Activated CD4-positive, alpha-beta T cell treated with anti-CD3 and anti-CD28 coated beads, Interleukin-2, amount 50 U/mL, for 24 hours (primary cell): ENCODE measurements around the gene COPS4.
A peak's percentile ranks its signal among the peaks of the same experiment; 100 is the strongest.
"Not testable (repeated sequence)": the region's sequence is repeated elsewhere in the genome, so short reads cannot be mapped to it uniquely, and the experiment has no call there.

ENCODE experiments used
- DNase-seq, 2 donors: peaks; one replicate each; pipeline ENCODE4 v3.0.0-alpha.2; 2020; ENCODE audit warnings: low read depth in 1 of 2, low spot score in 1 of 2

COPS4 gene

DNA sequence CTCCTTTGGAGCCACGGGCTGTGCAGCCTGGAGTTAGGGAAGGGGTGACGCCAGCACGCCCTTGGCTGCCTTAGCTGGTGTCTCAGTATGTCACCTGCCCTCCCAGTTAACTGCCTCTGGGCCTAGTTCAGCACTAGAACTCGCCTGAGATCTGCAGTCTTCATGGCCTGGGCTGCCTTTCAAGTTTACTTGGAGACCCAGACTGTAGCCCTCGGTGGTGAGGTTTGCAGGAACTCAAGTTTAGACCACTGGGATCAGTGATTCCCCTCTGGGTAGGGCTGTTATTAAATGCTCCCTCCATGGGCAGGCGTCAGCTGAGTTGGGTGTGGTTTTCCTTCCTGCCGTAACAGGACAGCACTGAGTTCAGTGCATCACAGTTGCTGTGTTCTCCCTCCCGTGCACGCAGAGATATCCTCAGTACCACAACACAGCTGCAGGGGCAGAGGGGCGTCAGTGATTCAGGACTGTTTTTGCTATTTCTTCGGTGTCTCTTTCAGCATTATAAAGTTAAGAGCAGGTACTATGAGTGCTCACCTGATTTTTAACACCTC lies 49.0 kb downstream of the COPS4 start:
- peak in 1 of 2 donors; percentile 29 for DNase-seq

DNA sequence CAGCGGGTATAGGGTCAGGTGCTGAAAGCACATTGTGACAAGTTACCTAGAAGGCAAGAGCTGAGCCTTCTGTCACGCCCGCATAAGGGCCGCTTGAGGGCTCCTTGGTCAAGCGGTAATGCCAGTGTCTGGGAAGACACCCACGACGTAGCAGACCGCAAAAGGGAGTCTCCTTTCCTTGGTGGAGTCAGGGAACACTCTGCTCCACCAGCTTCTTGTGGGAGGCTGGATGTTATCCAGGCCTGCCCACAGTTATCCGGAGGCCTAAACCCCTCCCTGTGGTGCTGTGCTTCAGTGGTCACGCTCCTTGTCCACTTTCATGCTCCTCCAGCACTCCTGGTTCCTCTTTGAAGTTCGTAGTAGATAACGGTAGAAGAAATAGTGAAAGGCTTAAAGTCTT lies 50.0 kb downstream of the COPS4 start:
- not testable (repeated sequence) for DNase-seq

DNA sequence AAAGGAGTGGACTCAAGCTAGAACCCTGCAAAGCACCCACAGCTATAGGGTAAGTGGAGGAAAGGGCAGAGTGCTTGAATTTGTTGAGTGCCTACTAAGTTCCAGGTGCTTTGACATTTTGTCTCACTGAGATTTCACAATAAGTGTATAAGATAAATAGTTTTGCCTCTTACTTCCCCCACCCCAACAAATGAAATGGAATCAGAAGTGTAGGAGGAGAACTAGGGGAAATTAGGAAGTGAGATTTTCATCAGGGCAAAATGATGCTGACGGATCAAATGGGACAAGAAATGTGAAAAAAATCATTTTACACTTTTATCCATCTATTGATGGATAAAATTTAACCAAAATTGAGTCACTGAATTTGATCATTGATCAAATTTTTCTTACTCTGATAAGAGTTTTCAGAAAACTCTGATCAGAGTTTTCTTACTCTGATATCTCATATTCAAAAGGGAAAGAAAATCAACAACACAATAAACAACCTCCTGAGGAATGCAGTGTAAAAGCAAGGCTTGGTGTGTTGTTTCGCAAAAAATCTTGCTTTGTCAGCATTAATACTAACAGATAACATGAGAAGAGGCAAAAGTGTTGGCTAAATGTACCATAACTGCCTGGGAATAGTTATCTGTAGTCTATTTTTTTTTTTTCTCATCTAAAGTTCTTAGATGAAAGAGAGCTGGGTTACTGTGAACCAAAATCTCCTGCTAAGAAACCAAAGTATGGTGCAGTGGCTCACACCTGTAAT lies 54.6 kb downstream of the COPS4 start:
- DNase-seq, result no peak

DNA sequence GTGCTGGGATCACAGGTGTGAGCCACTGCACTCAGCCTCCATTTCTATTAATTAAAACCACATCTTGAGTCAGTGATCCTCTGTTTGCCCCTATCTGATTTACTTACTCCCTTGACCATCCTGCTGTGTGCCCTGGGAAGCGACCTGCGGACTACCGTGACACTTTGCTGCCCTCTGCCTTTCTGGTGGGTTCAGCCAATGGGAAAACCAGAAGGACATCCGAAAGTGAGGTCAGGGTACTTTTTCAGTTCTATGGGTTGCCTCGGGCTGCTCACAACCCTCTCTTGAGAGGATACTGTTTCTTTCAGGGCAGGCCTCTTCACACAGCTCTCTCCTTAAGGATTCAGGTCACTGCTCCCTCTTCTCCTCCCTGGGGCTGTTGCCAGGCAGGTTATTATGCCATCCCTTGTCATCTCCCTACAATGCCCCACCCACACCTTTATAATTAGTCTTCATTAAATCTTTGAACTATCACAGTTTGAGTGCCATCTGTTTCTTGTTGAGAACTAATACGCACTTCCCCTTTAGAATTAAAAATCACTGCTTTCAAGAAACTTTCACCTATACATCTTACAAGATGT lies 58.2 kb downstream of the COPS4 start:
- DNase-seq, result no peak

DNA sequence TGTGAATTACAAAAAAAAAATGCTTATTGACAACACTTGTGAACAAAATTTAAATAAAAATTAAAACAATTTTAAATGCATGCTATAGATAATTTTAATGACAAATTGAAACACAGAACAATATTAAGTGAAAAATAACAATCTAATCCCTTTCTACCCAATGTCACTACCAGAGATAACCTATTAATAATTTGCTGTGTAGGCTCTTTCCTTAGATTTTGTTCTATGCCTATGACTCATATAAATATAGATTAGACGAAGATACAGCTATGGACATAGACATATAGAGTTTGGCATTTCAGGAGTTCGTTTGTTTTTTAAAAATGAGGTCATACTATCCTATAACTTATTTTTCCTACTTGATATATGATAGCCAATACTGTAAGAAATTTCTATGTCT lies 61.4 kb downstream of the COPS4 start:
- DNase-seq, result no peak

DNA sequence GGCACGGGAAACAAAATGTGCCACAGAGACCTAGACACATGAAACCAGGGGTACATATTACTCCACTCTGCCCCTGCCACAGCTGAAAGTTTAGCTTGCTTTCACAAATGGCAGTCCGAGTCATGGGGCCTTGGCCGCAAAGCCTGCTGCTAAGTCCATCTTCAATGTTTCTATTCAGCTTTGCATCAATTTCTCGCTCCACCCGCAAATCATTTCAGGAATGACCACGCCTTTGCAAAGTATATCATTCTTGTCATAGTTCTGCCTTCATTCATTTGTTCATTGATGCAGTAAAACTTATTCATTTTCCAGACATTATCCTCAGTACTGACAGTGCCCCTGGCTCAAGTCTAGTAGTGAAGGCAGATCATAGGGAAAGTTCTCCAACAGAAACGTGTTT lies 70.0 kb downstream of the COPS4 start:
- DNase-seq, result no peak

DNA sequence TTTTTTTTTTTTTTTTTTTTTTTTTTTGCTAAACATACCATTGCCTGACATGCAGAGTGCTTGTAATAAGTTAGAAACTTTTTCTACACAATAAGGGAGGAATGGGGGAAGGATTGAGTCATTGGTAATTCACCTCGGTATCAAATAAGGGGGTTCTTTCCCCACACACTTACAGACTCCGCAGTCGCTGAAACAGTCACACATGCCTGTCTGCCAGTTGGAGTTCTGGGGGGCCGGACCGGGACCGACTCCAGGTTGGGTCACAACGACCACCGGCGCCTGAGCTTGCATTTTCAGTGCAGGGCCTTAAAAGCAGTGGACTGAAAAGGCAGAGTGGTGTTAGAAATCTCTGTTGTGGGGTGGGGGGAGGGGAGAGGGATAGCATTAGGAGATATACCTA lies 72.6 kb downstream of the COPS4 start:
- peak in 1 of 2 donors; percentile 51 for DNase-seq

DNA sequence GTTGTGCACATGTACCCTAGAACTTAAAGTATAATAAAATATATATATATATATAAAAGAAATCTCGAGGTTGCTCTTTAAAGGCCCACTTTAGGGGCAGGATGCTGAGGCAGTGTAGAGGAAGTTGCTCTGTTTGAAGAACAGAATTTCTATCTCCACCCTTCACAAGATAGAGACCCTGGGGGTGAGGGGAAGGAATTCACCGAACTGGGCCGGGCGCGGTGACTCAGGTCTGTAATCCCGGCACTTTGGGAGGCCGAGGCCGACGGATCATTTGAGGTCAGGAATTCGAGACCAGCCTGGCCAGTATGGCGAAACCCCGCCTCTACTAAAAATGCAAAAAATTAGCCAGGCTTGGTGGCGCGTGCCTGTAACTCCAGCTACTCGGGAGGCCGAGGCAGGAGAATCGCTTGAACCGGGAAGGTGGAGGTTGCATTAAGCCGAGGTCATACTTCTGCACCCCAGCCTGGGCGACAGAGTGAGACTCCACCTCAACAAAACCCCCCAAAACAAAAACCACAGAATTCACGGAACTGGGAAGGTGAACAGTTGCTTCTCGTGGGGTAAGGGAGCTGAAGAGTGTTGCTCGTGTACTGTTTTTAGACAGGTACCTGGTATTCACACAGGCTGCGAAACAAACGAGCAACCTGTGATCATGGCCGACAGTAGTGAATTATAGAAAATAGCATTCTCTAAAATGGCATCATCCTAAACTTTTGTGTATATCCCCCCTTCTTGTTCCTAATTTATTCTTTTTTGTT lies 73.3 kb downstream of the COPS4 start:
- no peak for DNase-seq

DNA sequence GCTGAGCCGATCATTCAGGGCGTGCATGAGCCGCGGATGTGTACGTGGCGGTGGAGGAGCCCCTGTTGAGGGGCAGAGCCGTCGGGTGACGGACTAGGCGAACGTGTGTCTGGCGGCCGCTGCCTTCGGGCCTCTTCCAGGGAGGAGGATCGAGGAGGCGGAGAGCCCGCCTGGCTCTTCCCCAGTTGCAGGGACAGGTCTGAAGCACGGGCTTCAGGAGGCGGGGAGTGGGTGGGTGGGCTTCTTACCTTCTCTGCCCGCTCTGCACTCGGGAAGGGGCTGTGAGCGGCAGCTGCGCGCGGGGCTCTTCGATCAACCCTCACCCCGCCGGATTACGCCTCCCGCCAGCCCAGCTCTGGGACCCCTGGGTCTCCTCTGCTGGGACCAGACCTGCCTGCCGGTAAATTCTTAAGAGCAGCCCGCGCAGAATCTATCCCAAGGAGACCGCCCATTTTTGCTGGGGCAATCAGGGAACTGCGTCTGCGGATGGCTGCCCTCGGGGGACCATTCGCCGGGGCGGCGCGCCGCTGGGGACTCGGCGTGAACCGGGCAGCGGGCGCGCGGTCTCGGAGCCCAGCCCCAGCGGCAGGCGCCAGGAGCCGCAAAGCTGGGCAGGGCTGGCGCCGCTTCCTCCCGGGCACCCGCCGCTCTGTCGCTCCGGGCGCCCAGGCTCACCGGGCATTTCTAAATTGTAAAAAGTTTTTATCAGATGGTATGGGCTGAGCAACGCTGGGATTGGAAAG lies 74.7 kb downstream of the COPS4 start:
- no peak for DNase-seq

DNA sequence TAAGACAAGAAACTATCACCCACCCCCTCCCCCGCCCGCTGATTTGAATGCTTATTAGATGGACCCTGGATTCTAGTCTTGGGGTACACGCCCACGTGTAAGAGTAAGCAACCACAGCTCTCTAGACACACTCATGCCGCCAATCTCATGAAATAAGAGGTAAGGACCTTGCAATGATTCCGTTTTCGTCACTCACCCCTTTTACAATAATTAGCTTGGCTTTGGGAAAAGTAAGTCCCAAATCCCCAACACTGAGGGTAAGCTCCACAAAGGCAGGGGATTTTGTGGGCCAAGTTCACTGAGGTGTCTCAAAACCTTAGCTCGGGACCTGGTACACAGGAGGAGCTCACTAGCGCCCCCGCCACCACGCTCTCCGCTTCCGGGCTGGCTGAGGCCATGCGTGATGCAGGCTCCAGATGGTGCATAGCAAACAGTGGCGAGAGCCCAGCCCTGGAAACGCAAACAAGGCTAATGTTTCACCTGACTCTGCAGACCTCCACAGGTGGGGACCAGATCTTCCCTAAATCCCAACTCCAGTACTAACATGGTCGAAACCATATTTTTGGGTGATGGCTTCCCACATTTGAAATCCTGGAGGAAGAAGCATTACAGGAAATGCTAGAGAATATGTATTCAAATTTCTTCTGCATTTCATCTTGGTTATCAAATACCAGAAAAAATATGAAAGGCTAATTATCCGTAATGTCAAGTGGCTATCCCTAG lies 75.4 kb downstream of the COPS4 start:
- peak; percentile 79 to 86 for DNase-seq

DNA sequence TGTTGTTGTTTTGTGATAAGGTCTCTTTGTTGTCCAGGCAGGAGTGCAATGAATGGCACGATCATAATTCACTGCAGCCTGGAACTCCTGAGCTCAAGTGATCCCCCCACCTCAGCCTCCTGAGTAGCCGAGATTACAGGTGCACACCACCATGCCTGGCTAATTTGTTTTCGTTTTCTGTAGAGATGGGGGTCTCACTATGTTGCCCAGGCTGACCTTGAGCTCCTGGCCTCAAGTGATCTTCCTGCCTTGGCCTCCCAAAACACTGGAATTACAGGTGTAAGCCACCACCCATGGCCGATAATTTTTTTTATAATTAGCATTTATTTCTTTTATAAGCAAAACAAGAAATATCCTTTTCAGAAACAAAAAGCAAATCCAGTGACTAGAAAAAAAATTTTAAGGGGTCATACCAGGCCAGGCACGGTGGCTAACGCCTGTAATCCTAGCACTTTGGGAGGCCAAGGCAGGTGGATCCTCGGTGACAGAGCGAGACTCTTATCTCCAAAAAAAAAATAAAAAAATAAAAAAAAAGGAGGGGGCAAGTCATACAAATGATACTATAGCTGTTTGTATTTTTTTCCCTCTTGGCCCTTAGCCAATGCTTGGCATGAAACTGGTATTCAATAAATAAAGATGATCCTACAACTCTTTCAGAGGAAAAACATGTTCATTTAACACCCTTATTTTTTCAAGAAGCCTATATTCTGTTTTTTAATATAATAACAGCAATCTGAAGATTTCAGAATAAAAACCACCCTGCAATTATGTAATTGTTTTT lies 76.2 kb downstream of the COPS4 start:
- DNase-seq, result no peak

DNA sequence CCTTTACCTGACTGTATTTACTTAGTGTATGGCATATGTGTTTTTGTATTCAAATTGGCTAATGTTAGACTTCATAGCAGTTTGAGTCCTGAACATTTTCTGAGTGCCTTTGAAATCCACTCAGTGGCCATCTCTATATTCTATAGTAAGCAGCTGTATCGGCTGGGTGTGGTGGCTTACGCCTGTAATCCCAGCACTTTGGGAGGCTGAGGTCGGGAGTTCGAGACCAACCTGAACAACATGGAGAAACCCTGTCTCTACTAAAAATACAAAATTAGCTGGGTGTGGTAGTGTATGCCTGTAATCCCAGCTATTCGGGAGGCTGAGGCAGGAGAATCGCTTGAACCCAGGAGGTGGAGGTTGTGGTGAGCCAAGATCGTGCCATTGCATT lies 76.8 kb downstream of the COPS4 start:
- DNase-seq, result not testable (repeated sequence)

DNA sequence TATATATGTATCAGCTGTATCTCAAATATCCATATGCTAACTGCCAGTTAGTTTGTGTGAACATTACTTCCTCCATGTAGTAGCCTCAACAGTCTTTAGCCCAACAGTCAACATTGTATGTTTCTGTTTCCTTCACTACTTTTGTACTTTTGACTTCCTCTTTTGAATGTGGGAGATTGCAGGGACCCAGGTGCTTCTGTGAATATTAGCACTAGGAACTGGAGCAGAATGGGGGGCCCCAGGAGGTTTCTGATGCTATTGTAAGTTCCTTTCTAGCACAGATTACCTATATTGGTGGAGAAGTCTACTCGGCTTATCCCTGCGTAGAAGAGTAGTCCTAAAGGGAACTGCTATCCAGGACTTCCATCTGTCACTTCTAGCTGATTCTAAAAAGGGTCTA lies 77.2 kb downstream of the COPS4 start:
- no peak for DNase-seq

DNA sequence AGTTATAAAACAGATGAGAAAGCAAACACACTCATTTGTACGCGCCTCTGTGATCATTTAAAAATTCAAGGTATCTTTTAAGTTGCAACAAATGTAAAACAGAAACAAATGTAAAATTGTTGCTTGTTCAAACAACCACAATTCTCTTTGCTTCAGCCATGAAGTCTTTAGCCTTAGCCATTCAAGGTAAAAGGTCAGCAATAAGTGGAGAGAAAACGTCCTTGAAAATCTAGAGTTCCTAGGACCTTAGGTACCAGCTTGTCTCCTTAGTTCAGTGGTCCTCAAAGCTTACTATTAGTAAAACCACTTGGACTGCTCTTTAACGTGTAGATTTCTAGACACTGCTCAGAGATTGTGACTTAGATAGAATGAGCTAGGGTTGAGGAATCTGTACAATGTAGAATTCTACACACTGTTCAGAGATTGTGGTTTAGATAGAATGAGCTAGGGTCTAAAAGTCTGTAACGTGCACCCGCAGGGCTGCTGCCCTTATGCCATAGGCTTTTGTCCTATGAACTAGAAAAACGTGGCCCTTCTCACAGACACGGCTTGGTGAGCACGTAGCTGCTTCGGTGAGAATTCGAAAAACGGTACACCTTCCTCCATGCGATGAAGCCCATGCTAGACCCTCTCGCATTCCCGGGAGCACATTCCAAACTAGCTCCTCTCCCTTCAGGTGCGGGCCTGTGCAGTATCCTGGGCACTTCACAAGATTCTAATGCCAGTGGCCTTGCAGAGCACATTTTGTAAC lies 77.9 kb downstream of the COPS4 start:
- no peak for DNase-seq

DNA sequence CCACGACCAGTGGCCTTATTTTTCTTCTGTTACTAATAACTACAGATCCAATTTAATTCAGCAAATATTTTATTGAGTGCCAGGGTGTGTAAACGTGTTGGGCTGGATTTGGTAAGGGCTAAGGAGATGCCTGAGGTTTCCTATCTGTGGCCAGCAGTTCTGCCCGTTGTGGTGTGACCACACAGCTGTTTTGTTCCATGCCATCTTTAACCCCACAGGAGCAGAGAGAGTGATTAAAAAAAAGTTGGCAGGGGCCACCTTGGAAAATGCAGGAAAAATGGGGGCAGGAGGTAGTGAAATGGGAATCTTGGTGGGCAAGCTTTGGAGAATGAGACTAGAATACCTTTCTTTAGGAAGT lies 78.4 kb downstream of the COPS4 start:
- no peak for DNase-seq

DNA sequence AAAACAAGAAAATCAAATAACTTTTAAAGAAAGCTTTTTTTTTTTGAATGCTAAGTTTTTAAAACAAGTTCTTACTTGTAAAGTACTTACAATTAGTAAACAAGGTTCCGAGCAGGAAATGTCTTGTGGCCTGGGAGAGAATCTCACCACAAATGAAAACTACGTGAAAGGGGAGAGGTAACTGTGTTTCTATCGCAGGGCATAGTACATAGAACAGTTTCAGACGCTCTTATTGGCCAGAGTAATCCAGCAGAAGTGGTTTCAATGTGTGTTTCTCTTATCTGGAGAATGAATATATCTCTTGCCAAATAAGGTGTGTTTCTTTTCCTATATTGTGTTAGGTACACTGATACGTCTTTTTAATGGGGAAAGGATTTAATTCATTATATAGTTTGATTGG lies 79.6 kb downstream of the COPS4 start, which contains the start of gene PLAC8:
PLAC8 (minus strand) TSS at position 154 of the 400 bp plus-strand sequence. CDS start 6,808 bp downstream, outside the sequence.
- DNase-seq, result peak in 1 of 2 donors; percentile 43

DNA sequence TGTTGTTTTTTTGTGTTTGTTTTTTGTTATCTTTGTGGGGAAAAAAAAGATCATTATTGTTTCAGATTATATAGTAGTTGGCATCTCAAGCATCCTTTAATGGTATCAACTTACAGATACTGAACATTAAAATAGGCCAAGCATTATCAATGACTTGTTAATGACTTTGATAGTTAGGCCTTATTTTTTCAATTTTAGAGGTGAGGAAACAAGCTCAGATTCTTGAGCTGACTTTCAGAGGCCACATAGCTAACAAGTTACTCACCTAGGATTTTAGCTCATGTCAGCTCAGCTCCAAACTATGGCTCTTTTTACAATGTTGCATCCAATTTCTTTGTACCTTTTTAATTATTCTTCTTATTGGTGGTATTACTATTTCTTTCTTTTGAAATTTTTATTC lies 80.0 kb downstream of the COPS4 start:
- DNase-seq, result no peak

DNA sequence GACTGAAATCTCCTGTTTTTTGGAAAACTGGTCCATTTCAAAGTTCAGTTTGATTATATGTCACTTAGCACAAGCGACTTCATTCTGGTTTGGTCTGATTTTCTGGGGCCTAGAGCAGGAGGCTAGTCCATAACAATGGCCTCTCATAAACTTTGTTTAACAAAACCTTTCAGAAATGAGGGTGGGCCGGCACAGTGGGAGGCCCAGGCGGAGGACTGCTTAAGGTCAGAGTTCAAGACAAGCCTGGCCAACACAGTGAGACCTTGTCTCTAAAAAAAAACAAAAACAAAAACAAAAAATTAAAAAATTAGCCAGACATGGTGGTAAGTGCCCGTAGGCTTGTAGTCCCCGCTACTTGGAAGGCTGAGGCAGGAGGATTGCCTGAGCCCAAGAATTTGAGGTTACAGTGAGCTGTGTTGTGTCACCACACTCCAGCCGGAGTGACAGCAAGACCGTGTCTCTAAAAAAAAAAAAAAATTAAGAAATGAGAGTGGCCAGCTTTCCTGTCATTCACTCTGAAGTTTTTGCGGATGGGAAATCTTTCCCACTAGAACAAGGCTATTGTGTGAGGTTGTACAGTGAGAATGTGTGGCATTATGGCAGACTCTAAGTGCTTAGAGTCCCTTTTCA lies 80.8 kb downstream of the COPS4 start:
- no peak for DNase-seq

DNA sequence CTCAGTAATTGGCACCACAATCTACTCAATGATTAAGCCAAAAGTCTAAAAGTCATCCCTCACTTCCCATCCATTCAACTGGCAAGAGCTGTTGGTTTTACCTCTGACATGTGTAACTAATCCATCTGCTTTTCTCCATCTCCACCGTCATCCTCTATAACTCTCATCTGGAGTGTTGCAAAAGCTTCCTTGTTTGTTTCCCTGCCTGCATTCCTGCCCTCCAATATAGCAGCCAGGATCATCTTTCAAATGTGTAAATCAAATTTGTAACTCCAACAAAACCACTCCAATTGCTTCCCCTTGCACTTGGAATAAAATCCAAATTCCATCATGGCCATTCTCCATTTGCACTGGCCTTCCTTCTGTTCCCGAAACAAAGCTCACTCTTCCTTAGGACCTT lies 83.9 kb downstream of the COPS4 start:
- no peak for DNase-seq
